Osteoblast (primary cell): ENCODE data around the gene SKAP1. TPM values are rescaled to one million over a fixed set of nuclear protein-coding genes. Genes with fewer than 3 reads are reported as not detected.

Source experiments
- DNase-seq: peaks from one replicate; pipeline ENCODE4 v3.0.0; 2011; ENCODE audit warnings: low spot score, mixed read lengths; ENCODE audit not compliant: insufficient read length; ENCODE audit errors: missing footprints
- H2AFZ ChIP-seq: 2 replicates; pipeline ENCODE4 v1.6.0; 2011; ENCODE audit warnings: mild to moderate bottlenecking, low read length
- H3K27ac ChIP-seq: 2 replicates; pipeline ENCODE4 v1.5.1; 2011; ENCODE audit warnings: mild to moderate bottlenecking, low read depth, low read length, moderate library complexity
- H3K27me3 ChIP-seq: 2 replicates; pipeline ENCODE4 v1.6.0; 2012; ENCODE audit warnings: mild to moderate bottlenecking, control low read depth, inconsistent platforms, low read length, moderate library complexity; ENCODE audit not compliant: insufficient read depth
- H3K36me3 ChIP-seq: 2 replicates; pipeline ENCODE4 v1.5.1; 2011; ENCODE audit warnings: mild to moderate bottlenecking, low read length, control low read depth, moderate library complexity; ENCODE audit not compliant: insufficient read depth
- H3K4me1 ChIP-seq: 2 replicates; pipeline ENCODE4 v1.5.1; 2011; ENCODE audit warnings: mild to moderate bottlenecking, low read length, control low read depth, moderate library complexity; ENCODE audit not compliant: insufficient read depth
- H3K4me2 ChIP-seq: 2 replicates; pipeline ENCODE4 v1.6.0; 2011; ENCODE audit warnings: mild to moderate bottlenecking, low read length; ENCODE audit not compliant: insufficient read depth
- H3K4me3 ChIP-seq: fragments of 200-600 bp; sonication (generic); 3 replicates; pipeline ENCODE4 v1.5.1; 2012; ENCODE audit warnings: mild to moderate bottlenecking, low read length, inconsistent platforms; ENCODE audit not compliant: insufficient read depth
- H3K79me2 ChIP-seq: 2 replicates; pipeline ENCODE4 v1.6.0; 2012; ENCODE audit warnings: mild to moderate bottlenecking, low read length, control low read depth, inconsistent platforms; ENCODE audit not compliant: insufficient read depth
- H3K9me3 ChIP-seq: 2 replicates; pipeline ENCODE4 v1.5.1; 2011; ENCODE audit warnings: low read depth, low read length, control low read depth
- H4K20me1 ChIP-seq: 2 replicates; pipeline ENCODE4 v1.6.0; 2012; ENCODE audit warnings: mild to moderate bottlenecking, low read length, control low read depth; ENCODE audit not compliant: insufficient read depth
- CTCF ChIP-seq: IDR thresholded peaks from 2 replicates; pipeline ENCODE4 v1.5.1; 2011; ENCODE audit warnings: mild to moderate bottlenecking, low read depth, low read length, moderate library complexity; ENCODE audit errors: extremely low read depth
- total RNA-seq: library from RNA; depleted of rRNA; stranded (reverse); fragments of >200 nt; gene quantifications from 2 replicates; pipeline ENCODE4 v1.2.3, GENCODE V29; 2012

SKAP1 gene
- total RNA-seq, 1 donor: not detected

- H3K27me3 ChIP-seq: peaks cover 32% of the 10 kb centered on the region
- no peak for DNase-seq
- H4K20me1 ChIP-seq: no peaks in the 10 kb centered on the region
- H3K4me3 ChIP-seq: no peak overlapping the region
- H2AFZ ChIP-seq: no peak overlapping the region
- no peaks in the 10 kb centered on the region for H3K79me2 ChIP-seq
- no peak overlapping the region for H3K27ac ChIP-seq
- H3K36me3 ChIP-seq: no peaks in the 10 kb centered on the region
- H3K9me3 ChIP-seq: no peaks in the 10 kb centered on the region
- TF ChIP-seq CTCF: no peak
- no peaks in the 10 kb centered on the region for H3K4me1 ChIP-seq
- no peak overlapping the region for H3K4me2 ChIP-seq
These were observed 15.2 kb upstream of the SKAP1 start for GRCh38 chr17:48445248-48445620.

GRCh38 chr17:48444516-48445247, 14.7 kb upstream of the SKAP1 start:
- no peak for DNase-seq
- TF ChIP-seq CTCF: no peak
- H3K9me3 ChIP-seq: no peaks in the 10 kb centered on the region

GRCh38 chr17:48443712-48444111, 13.7 kb upstream of the SKAP1 start:
- Histone ChIP-seq H3K4me1 (no peaks in the 10 kb centered on the region), H3K4me2 (no peak overlapping the region), H3K36me3 (no peaks in the 10 kb centered on the region), H3K27ac (no peak overlapping the region), H3K9me3 (no peaks in the 10 kb centered on the region), H3K4me3 (no peak overlapping the region), H3K79me2 (no peaks in the 10 kb centered on the region), H2AFZ (no peak overlapping the region), H4K20me1 (no peaks in the 10 kb centered on the region), H3K27me3 (peaks cover 32% of the 10 kb centered on the region)
- DNase-seq: no peak
- TF ChIP-seq CTCF: no peak

More at GRCh38 chr17:48444516-48445247, 14.7 kb upstream of the SKAP1 start:
- no peak overlapping the region for H3K27ac ChIP-seq
- no peaks in the 10 kb centered on the region for H3K4me1 ChIP-seq
- no peak overlapping the region for H3K4me2 ChIP-seq
- H3K36me3 ChIP-seq: no peaks in the 10 kb centered on the region
- H3K4me3 ChIP-seq: no peak overlapping the region
- no peaks in the 10 kb centered on the region for H4K20me1 ChIP-seq
- H2AFZ ChIP-seq: no peak overlapping the region
- H3K27me3 ChIP-seq: peaks cover 26% of the 10 kb centered on the region
- H3K79me2 ChIP-seq: no peaks in the 10 kb centered on the region

- Histone ChIP-seq H3K4me1 (no peaks in the 10 kb centered on the region), H3K79me2 (no peaks in the 10 kb centered on the region)
- TF ChIP-seq CTCF: no peak
These were observed 12.8 kb upstream of the SKAP1 start for GRCh38 chr17:48442819-48443218.

More at GRCh38 chr17:48442819-48443218, 12.8 kb upstream of the SKAP1 start:
- Histone ChIP-seq H3K4me3 (no peak overlapping the region), H3K36me3 (no peaks in the 10 kb centered on the region), H3K9me3 (no peaks in the 10 kb centered on the region), H4K20me1 (no peaks in the 10 kb centered on the region), H3K27ac (no peak overlapping the region), H2AFZ (no peak overlapping the region), H3K27me3 (peaks cover 34% of the 10 kb centered on the region), H3K4me2 (no peak overlapping the region)
- DNase-seq: no peak
